Neural progenitor cell (in vitro differentiated cells): ENCODE results near the gene FBXW7. TPM values are rescaled to one million over a fixed set of nuclear protein-coding genes. Genes with fewer than 3 reads are reported as not detected.
A peak's percentile ranks its signal among the peaks of the same experiment; 100 is the strongest.

Source experiments
- DNase-seq: peaks from one replicate; pipeline ENCODE4 v3.0.0-alpha.2; 2016; ENCODE audit warnings: low spot score
- H2AFZ ChIP-seq: fragments of 200-600 bp; sonication (generic); replicated peaks from 2 replicates; pipeline ENCODE4 v1.6.1; 2016; ENCODE audit warnings: antibody characterized with exemption
- H3F3A ChIP-seq: fragments of 200-600 bp; sonication (generic); 2 replicates; pipeline ENCODE4 v1.6.1; 2016; ENCODE audit warnings: antibody characterized with exemption, low read depth
- H3K27ac ChIP-seq: fragments of 200-600 bp; sonication (generic); 2 replicates; pipeline ENCODE4 v1.5.1; 2016; ENCODE audit warnings: mild to moderate bottlenecking
- H3K27me3 ChIP-seq: fragments of 200-600 bp; sonication (generic); 2 replicates; pipeline ENCODE4 v1.6.1; 2016; ENCODE audit warnings: mild to moderate bottlenecking, moderate library complexity
- H3K36me3 ChIP-seq: fragments of 200-600 bp; sonication (generic); 2 replicates; pipeline ENCODE4 v1.5.1; 2016
- H3K4me1 ChIP-seq: fragments of 200-600 bp; sonication (generic); 2 replicates; pipeline ENCODE4 v1.6.1; 2016; ENCODE audit warnings: mixed run types
- H3K4me2 ChIP-seq: fragments of 200-600 bp; sonication (generic); 2 replicates; pipeline ENCODE4 v1.6.1; 2016
- H3K4me3 ChIP-seq: fragments of 200-600 bp; sonication (generic); 2 replicates; pipeline ENCODE4 v1.5.1; 2016
- H3K79me2 ChIP-seq: fragments of 200-600 bp; sonication (generic); 2 replicates; pipeline ENCODE4 v1.6.1; 2016; ENCODE audit warnings: low read depth
- H3K9ac ChIP-seq: fragments of 200-600 bp; sonication (generic); 2 replicates; pipeline ENCODE4 v1.6.1; 2016
- H3K9me3 ChIP-seq: fragments of 200-600 bp; sonication (generic); 2 replicates; pipeline ENCODE4 v1.5.1; 2016; ENCODE audit warnings: low read depth
- H4K20me1 ChIP-seq: fragments of 200-600 bp; sonication (generic); 2 replicates; pipeline ENCODE4 v1.6.1; 2016; ENCODE audit warnings: low read depth
- H3K27ac Mint-ChIP-seq: 3 replicates; pipeline ENCODE4 v1.8.0; 2021; ENCODE audit warnings: mixed read lengths
- H3K27me3 Mint-ChIP-seq: 2 replicates; pipeline ENCODE4 v1.8.0; 2022; ENCODE audit warnings: low read depth, mild to moderate bottlenecking, inconsistent platforms, moderate library complexity, mixed read lengths; ENCODE audit not compliant: insufficient read depth
- H3K36me3 Mint-ChIP-seq: 3 replicates; pipeline ENCODE4 v1.8.0; 2021; ENCODE audit warnings: mixed read lengths
- H3K4me1 Mint-ChIP-seq: 3 replicates; pipeline ENCODE4 v1.8.0; 2021; ENCODE audit warnings: mixed read lengths
- H3K4me3 Mint-ChIP-seq: 3 replicates; pipeline ENCODE4 v1.8.0; 2021; ENCODE audit warnings: mild to moderate bottlenecking, moderate library complexity, mixed read lengths
- H3K9me3 Mint-ChIP-seq: 3 replicates; pipeline ENCODE4 v1.8.0; 2020; ENCODE audit warnings: mixed read lengths
- CTCF ChIP-seq: fragments of 200-600 bp; sonication (generic); IDR thresholded peaks from 2 replicates; pipeline ENCODE4 v1.5.1; 2017; ENCODE audit warnings: antibody characterized with exemption, mild to moderate bottlenecking
- EZH2 ChIP-seq: fragments of 200-600 bp; sonication (generic); IDR thresholded peaks from 2 replicates; pipeline ENCODE4 v1.6.1; 2017; ENCODE audit warnings: antibody characterized with exemption, mild to moderate bottlenecking, moderate library complexity
- EZH2phosphoT487 ChIP-seq: fragments of 200-600 bp; sonication (generic); IDR thresholded peaks from 2 replicates; pipeline ENCODE4 v1.6.1; 2017; ENCODE audit warnings: antibody characterized with exemption
- total RNA-seq: library from RNA; depleted of rRNA; stranded (reverse); fragments of >200 nt; gene quantifications from 2 replicates; pipeline ENCODE4 v1.2.3, GENCODE V29; 2015; ENCODE audit warnings: low replicate concordance

Gene FBXW7
- total RNA-seq, 1 donor from 2014 or later: 43.9 TPM

DNA sequence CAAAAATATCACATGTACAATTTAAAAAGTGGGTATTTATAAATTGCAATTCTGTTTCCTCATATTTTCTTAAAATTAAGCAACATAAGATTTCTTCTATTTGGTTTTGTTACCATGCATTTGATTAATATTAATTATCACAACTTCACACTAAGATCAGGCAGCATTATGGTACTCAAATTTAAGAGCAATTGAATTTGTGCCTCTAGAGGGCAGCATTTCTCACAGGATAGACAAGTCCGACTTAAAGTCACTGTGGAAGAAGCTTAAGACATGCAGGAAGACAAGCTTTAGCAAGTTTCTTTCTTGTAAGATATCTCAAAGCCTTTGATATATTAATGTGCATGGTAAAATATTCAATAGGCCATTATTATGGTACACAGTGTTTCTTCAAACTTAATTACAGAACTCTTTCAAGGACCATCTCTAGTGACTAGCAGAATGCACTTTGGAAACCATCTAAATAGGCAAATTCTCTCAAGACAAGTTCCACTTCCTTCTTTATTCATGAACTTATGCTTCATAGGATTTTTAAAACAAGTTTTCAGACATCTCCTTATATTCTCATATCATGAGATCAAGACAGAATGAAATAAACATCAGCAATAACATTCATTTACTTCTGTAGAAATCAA is 35.0 kb downstream of the FBXW7 start:
- Histone ChIP-seq H4K20me1 (no peaks in the 10 kb centered on the region), H3K4me2 (no peak overlapping the region), H3K79me2 (peaks cover 67% of the 10 kb centered on the region), H3K36me3 (no peaks in the 10 kb centered on the region), H3K9ac (no peak overlapping the region), H2AFZ (no peak overlapping the region), H3K27ac (no peak overlapping the region), H3K27me3 (no peaks in the 10 kb centered on the region), H3K4me3 (no peak overlapping the region), H3F3A (no peaks in the 10 kb centered on the region), H3K4me1 (no peaks in the 10 kb centered on the region), H3K9me3 (no peaks in the 10 kb centered on the region)
- no peaks in the 10 kb centered on the region for H3K4me1 Mint-ChIP-seq
- no peak overlapping the region for H3K27ac Mint-ChIP-seq
- TF ChIP-seq EZH2phosphoT487: no peak
- TF ChIP-seq CTCF: peak; percentile 95
- DNase-seq: peak; percentile 89
- no peaks in the 10 kb centered on the region for H3K27me3 Mint-ChIP-seq
- H3K9me3 Mint-ChIP-seq: peaks cover 2% of the 10 kb centered on the region
- no peak overlapping the region for H3K4me3 Mint-ChIP-seq
- peaks cover 2% of the 10 kb centered on the region for H3K36me3 Mint-ChIP-seq

- Histone ChIP-seq H3K4me1 (no peaks in the 10 kb centered on the region), H2AFZ (no peak overlapping the region), H3K79me2 (peaks cover 69% of the 10 kb centered on the region), H3F3A (no peaks in the 10 kb centered on the region), H4K20me1 (no peaks in the 10 kb centered on the region), H3K4me3 (no peak overlapping the region), H3K27me3 (no peaks in the 10 kb centered on the region), H3K9ac (no peak overlapping the region), H3K9me3 (no peaks in the 10 kb centered on the region), H3K27ac (no peak overlapping the region), H3K36me3 (no peaks in the 10 kb centered on the region), H3K4me2 (no peak overlapping the region)
- no peaks in the 10 kb centered on the region for H3K4me1 Mint-ChIP-seq
- H3K36me3 Mint-ChIP-seq: peaks cover 2% of the 10 kb centered on the region
- no peak for DNase-seq
- H3K27me3 Mint-ChIP-seq: no peaks in the 10 kb centered on the region
- peaks cover 2% of the 10 kb centered on the region for H3K9me3 Mint-ChIP-seq
- H3K4me3 Mint-ChIP-seq: no peak overlapping the region
- TF ChIP-seq CTCF (no peak), EZH2phosphoT487 (no peak), EZH2 (no peak)
- H3K27ac Mint-ChIP-seq: no peak overlapping the region
These were observed 35.6 kb downstream of the FBXW7 start for GRCh38 chr4:152500275-152500674.

- H3K4me1 Mint-ChIP-seq: no peaks in the 10 kb centered on the region
- no peaks in the 10 kb centered on the region for H3K4me1 ChIP-seq
- H3K36me3 ChIP-seq: no peaks in the 10 kb centered on the region
- H2AFZ ChIP-seq: no peak overlapping the region
- H3K9ac ChIP-seq: no peak overlapping the region
- no peak overlapping the region for H3K27ac Mint-ChIP-seq
- peaks cover 2% of the 10 kb centered on the region for H3K36me3 Mint-ChIP-seq
- peaks cover 2% of the 10 kb centered on the region for H3K9me3 Mint-ChIP-seq
- no peak overlapping the region for H3K4me3 ChIP-seq
- peaks cover 67% of the 10 kb centered on the region for H3K79me2 ChIP-seq
- H3K27me3 Mint-ChIP-seq: no peaks in the 10 kb centered on the region
- no peaks in the 10 kb centered on the region for H4K20me1 ChIP-seq
- no peak for DNase-seq
- H3K27ac ChIP-seq: no peak overlapping the region
- H3K4me3 Mint-ChIP-seq: no peak overlapping the region
- TF ChIP-seq EZH2phosphoT487 (no peak), CTCF (no peak), EZH2 (no peak)
- no peak overlapping the region for H3K4me2 ChIP-seq
- no peaks in the 10 kb centered on the region for H3F3A ChIP-seq
- no peaks in the 10 kb centered on the region for H3K9me3 ChIP-seq
- H3K27me3 ChIP-seq: no peaks in the 10 kb centered on the region
These were observed 36.5 kb downstream of the FBXW7 start for GRCh38 chr4:152499344-152499743.
